ENCODE measurements around the gene MMP25.

DNA sequence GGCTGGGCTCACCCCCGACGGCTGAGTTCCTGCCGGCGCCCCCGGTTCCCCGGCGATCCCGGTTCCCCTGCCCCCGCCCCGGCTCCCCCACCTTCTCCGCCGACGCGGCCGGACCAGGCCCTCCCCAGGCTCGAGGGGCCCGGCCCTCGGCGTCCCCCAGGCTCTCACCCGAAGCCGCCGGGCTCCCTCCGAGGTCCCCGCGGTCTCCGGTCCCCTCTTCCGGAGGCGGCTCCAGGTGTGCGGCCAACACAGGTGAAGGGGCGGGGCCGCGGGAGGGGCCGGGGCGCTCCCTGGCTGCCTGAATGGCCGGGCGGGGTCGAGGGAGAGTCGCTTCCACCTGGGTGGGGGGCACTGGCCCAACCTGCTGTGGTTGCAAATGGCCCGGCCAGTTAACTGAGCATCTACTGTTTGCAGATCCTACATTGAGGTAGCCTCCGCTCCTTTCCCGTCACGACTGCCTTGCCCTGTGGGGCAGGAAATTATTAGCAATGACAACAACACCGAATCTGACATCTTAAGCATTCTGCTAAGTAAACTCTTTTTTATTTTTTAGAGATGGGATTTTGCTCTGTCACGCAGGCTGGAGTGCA lies 9.5 kb upstream of the MMP25 start, which contains the start of gene BICDL2:
- TF ChIP-seq, protein P1, sequence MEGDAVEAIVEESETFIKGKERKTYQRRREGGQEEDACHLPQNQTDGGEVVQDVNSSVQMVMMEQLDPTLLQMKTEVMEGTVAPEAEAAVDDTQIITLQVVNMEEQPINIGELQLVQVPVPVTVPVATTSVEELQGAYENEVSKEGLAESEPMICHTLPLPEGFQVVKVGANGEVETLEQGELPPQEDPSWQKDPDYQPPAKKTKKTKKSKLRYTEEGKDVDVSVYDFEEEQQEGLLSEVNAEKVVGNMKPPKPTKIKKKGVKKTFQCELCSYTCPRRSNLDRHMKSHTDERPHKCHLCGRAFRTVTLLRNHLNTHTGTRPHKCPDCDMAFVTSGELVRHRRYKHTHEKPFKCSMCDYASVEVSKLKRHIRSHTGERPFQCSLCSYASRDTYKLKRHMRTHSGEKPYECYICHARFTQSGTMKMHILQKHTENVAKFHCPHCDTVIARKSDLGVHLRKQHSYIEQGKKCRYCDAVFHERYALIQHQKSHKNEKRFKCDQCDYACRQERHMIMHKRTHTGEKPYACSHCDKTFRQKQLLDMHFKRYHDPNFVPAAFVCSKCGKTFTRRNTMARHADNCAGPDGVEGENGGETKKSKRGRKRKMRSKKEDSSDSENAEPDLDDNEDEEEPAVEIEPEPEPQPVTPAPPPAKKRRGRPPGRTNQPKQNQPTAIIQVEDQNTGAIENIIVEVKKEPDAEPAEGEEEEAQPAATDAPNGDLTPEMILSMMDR (IDR thresholded peaks at IDR 0.05) = no peak
- TF ChIP-seq EP300 (IDR thresholded peaks at IDR 0.05) = no peak
- TF ChIP-seq POLR2A (IDR thresholded peaks at IDR 0.05; ENCODE audit: low read depth) = no peak
- no peak for TF ChIP-seq POLR2AphosphoS5 (IDR thresholded peaks at IDR 0.05)
